GM15510 (cell line): ENCODE results near the gene RSRC1.

Experiments
- POLR2A ChIP-seq: IDR thresholded peaks from 3 replicates; pipeline ENCODE4 v1.6.1; 2011; ENCODE audit warnings: borderline replicate concordance; ENCODE audit not compliant: insufficient read length; ENCODE audit errors: extremely low read depth

RSRC1 gene

GRCh38 chr3:158106766-158107471 lies 3.0 kb upstream of the RSRC1 start:
- no peak for TF ChIP-seq POLR2A

GRCh38 chr3:158107605-158108444 lies 2.1 kb upstream of the RSRC1 start:
- no peak for TF ChIP-seq POLR2A

GRCh38 chr3:158108445-158108985 lies 1.4 kb upstream of the RSRC1 start:
- no peak for TF ChIP-seq POLR2A

GRCh38 chr3:158109295-158109803 lies 540 bp upstream of the RSRC1 start:
- TF ChIP-seq POLR2A, result no peak

GRCh38 chr3:158110658-158111018 lies 749 bp downstream of the RSRC1 start:
- no peak for TF ChIP-seq POLR2A

GRCh38 chr3:158111861-158112260 lies 2.0 kb downstream of the RSRC1 start:
- TF ChIP-seq POLR2A, result no peak

- no peak for TF ChIP-seq POLR2A
Observed at GRCh38 chr3:158120330-158120729, 10.4 kb downstream of the RSRC1 start.

GRCh38 chr3:158121295-158121694 lies 11.4 kb downstream of the RSRC1 start:
- no peak for TF ChIP-seq POLR2A

GRCh38 chr3:158127250-158128219 lies 17.6 kb downstream of the RSRC1 start:
- no peak for TF ChIP-seq POLR2A

- no peak for TF ChIP-seq POLR2A
Observed at GRCh38 chr3:158128755-158129154, 18.9 kb downstream of the RSRC1 start.

- no peak for TF ChIP-seq POLR2A
Observed at GRCh38 chr3:158134363-158134762, 24.5 kb downstream of the RSRC1 start.

- TF ChIP-seq POLR2A, result no peak
Observed at GRCh38 chr3:158140396-158140795, 30.5 kb downstream of the RSRC1 start.

GRCh38 chr3:158148218-158148617 lies 38.3 kb downstream of the RSRC1 start:
- no peak for TF ChIP-seq POLR2A

- TF ChIP-seq POLR2A, result no peak
Observed at GRCh38 chr3:158152186-158152585, 42.3 kb downstream of the RSRC1 start.
